ENCODE results near the gene USP44.

USP44 gene

GRCh38 chr12:95548056-95548538 is 3.2 kb downstream of the USP44 start:
- DNase-seq: peak; percentile 19

- DNase-seq: no peak
These were observed 3.7 kb downstream of the USP44 start for GRCh38 chr12:95547522-95548055.

- no peak for DNase-seq
These were observed 4.8 kb downstream of the USP44 start for GRCh38 chr12:95546491-95546813.

GRCh38 chr12:95545731-95546490 is 5.4 kb downstream of the USP44 start:
- DNase-seq: no peak

GRCh38 chr12:95545303-95545702 is 6.0 kb downstream of the USP44 start:
- DNase-seq: no peak

- no peak for DNase-seq
These were observed 6.5 kb downstream of the USP44 start for GRCh38 chr12:95544756-95545155.

GRCh38 chr12:95543305-95543704 is 8.0 kb downstream of the USP44 start:
- no peak for DNase-seq

- DNase-seq: no peak
These were observed 9.8 kb downstream of the USP44 start for GRCh38 chr12:95541436-95541835.

- DNase-seq: no peak
These were observed 12.6 kb downstream of the USP44 start for GRCh38 chr12:95538656-95539055.

GRCh38 chr12:95538006-95538405 is 13.3 kb downstream of the USP44 start:
- no peak for DNase-seq

GRCh38 chr12:95533985-95534384 is 17.3 kb downstream of the USP44 start:
- DNase-seq: no peak

GRCh38 chr12:95532851-95533250 is 18.4 kb downstream of the USP44 start:
- DNase-seq: no peak

- DNase-seq: no peak
These were observed 21.5 kb downstream of the USP44 start for GRCh38 chr12:95529693-95530225.

GRCh38 chr12:95528431-95528830 is 22.8 kb downstream of the USP44 start:
- DNase-seq: no peak

GRCh38 chr12:95522692-95523091 is 28.6 kb downstream of the USP44 start:
- no peak for DNase-seq

GRCh38 chr12:95520816-95521215 is 30.5 kb downstream of the USP44 start:
- no peak for DNase-seq

GRCh38 chr12:95518944-95519343 is 32.3 kb downstream of the USP44 start:
- DNase-seq: no peak

GRCh38 chr12:95517246-95517645 is 34.0 kb downstream of the USP44 start:
- no peak for DNase-seq

GRCh38 chr12:95516757-95517156 is 34.5 kb downstream of the USP44 start:
- DNase-seq: no peak

GRCh38 chr12:95515197-95515596 is 36.1 kb downstream of the USP44 start:
- no peak for DNase-seq

- no peak for DNase-seq
These were observed 37.7 kb downstream of the USP44 start for GRCh38 chr12:95513599-95513998.

- no peak for DNase-seq
These were observed 39.3 kb downstream of the USP44 start for GRCh38 chr12:95511977-95512376.

- no peak for DNase-seq
These were observed 42.0 kb downstream of the USP44 start for GRCh38 chr12:95509300-95509699.

GRCh38 chr12:95506707-95507523 is 44.4 kb downstream of the USP44 start:
- no peak for DNase-seq
